HCT116 (cell line): Measurements from ENCODE around the gene MTMR1. TPM values are rescaled to one million over a fixed set of nuclear protein-coding genes. Genes with fewer than 3 reads are reported as not detected.

Experiments
- ATAC-seq: fragments of 200-7000 bp; cut with Tn5 transposase; 2 replicates; pipeline ENCODE4 v1.9.1; 2020; ENCODE audit warnings: mild to moderate bottlenecking, moderate library complexity
- BruUV-seq: library from RNA; stranded (reverse); fragments of 400-500 nt; replicated peaks from 2 replicates; lab custom pipeline; 2021; lab: Mats Ljungman, UMichigan
- CTCF ChIA-PET: fragments of 300-600 bp; sonication (Branson Sonifier 250); formaldehyde crosslinking; loops from one replicate; lab custom pipeline; 2021; ENCODE audit warnings: antibody characterized with exemption; lab: Charles Lee
- POLR2A ChIA-PET: fragments of 300-600, 350-600 bp; sonication (Branson Sonifier 250); formaldehyde crosslinking; loops from one replicate; lab custom pipeline; 2021; ENCODE audit warnings: antibody characterized with exemption; lab: Charles Lee
- RAD21 ChIA-PET, 2 experiments: fragments of 300-600 bp; sonication (Branson Sonifier 250); formaldehyde crosslinking; loops; one replicate each; lab custom pipeline; 2023; ENCODE audit warnings: low total read pairs in 2 of 2; ENCODE audit not compliant: uncharacterized antibody in 2 of 2, unreplicated experiment in 2 of 2, low non-redundant PET in 1 of 2; lab: Charles Lee
- DNase-seq: peaks from one replicate; pipeline ENCODE4 v3.0.0-alpha.2; 2010; ENCODE audit warnings: low read depth, low spot score
- H2AFZ ChIP-seq: fragments of 200-600 bp; shearing (Covaris generic), sonication (generic); 2 replicates; pipeline ENCODE4 v1.6.1; 2017; ENCODE audit warnings: low read depth, mixed run types, mixed read lengths, antibody characterized with exemption, low read length; ENCODE audit not compliant: poor library complexity, severe bottlenecking
- H3K27ac ChIP-seq: 2 replicates; pipeline ENCODE4 v1.5.1; 2012; ENCODE audit warnings: low read depth, low read length
- H3K27me3 ChIP-seq: fragments of 200-600 bp; sonication (generic); 2 replicates; pipeline ENCODE4 v1.6.1; 2016; ENCODE audit warnings: mixed run types, low read length, mixed read lengths; ENCODE audit not compliant: insufficient read depth
- H3K36me3 ChIP-seq, 2 experiments: fragments of 200-500 bp in 1 of 2; fragments of 200-600 bp in 1 of 2; sonication (Bioruptor generic) in 1 of 2; sonication (generic) in 1 of 2; 2 replicates each; pipeline versions ENCODE4 v1.5.1 to v1.6.1; 2014 to 2016; ENCODE audit warnings: low read length in 2 of 2, inconsistent platforms in 1 of 2, mixed read lengths in 1 of 2, mixed run types in 1 of 2; ENCODE audit not compliant: insufficient read depth in 2 of 2, control insufficient read depth in 1 of 2
- H3K4me1 ChIP-seq, 2 experiments: fragments of 200-600 bp in 1 of 2; sonication (generic) in 1 of 2; 2 replicates each; pipeline versions ENCODE4 v1.5.1 to v1.6.1; 2012 to 2017; ENCODE audit warnings: low read length in 2 of 2, inconsistent platforms in 1 of 2, mild to moderate bottlenecking in 1 of 2, mixed read lengths in 1 of 2, mixed run types in 1 of 2, moderate library complexity in 1 of 2; ENCODE audit not compliant: insufficient read depth in 2 of 2, control insufficient read depth in 1 of 2
- H3K4me2 ChIP-seq: fragments of 200-600 bp; sonication (generic); 2 replicates; pipeline ENCODE4 v1.6.1; 2017; ENCODE audit warnings: mixed run types, low read length, mixed read lengths
- H3K4me3 ChIP-seq, 2 experiments: fragments of 200-600 bp in 1 of 2; sonication (generic) in 1 of 2; replicated peaks in 1 of 2; 2 replicates each; pipeline ENCODE4 v1.5.1; 2011 to 2016; ENCODE audit warnings: low read length in 2 of 2, control low read depth in 1 of 2, low read depth in 1 of 2, mild to moderate bottlenecking in 1 of 2, mixed read lengths in 1 of 2, mixed run types in 1 of 2
- H3K79me2 ChIP-seq: fragments of 200-600 bp; sonication (generic); 2 replicates; pipeline ENCODE4 v1.6.1; 2017; ENCODE audit warnings: mild to moderate bottlenecking, mixed run types, low read length, moderate library complexity, mixed read lengths; ENCODE audit not compliant: insufficient read depth
- H3K9ac ChIP-seq: fragments of 200-600 bp; sonication (generic); 2 replicates; pipeline ENCODE4 v1.6.1; 2016; ENCODE audit warnings: low read length, mixed read lengths
- H3K9me2 ChIP-seq: fragments of 200-600 bp; sonication (generic), shearing (Covaris generic); 2 replicates; pipeline ENCODE4 v1.6.1; 2017; ENCODE audit warnings: mixed run types, mild to moderate bottlenecking, moderate library complexity; ENCODE audit not compliant: insufficient read depth
- H3K9me3 ChIP-seq, 2 experiments: fragments of 200-500 bp in 1 of 2; fragments of 200-600 bp in 1 of 2; sonication (Bioruptor generic) in 1 of 2; sonication (generic) in 1 of 2; 2 replicates each; pipeline ENCODE4 v1.6.1; 2014 to 2017; ENCODE audit warnings: low read length in 2 of 2, mixed read lengths in 2 of 2, inconsistent platforms in 1 of 2, low read depth in 1 of 2, mild to moderate bottlenecking in 1 of 2, mixed run types in 1 of 2, moderate library complexity in 1 of 2; ENCODE audit not compliant: control insufficient read depth in 1 of 2, insufficient read depth in 1 of 2
- H4K20me1 ChIP-seq: fragments of 200-600 bp; sonication (generic), shearing (Covaris generic); 2 replicates; pipeline ENCODE4 v1.6.1; 2017; ENCODE audit warnings: mixed run types, mild to moderate bottlenecking, moderate library complexity; ENCODE audit not compliant: insufficient read depth
- CEBPB ChIP-seq: IDR thresholded peaks from 2 replicates; pipeline ENCODE4 v1.6.1; 2012; ENCODE audit warnings: low read depth
- EGR1 ChIP-seq: IDR thresholded peaks from 2 replicates; pipeline ENCODE4 v1.6.1; 2012; ENCODE audit warnings: low read depth
- EZH2 ChIP-seq: fragments of 200-600 bp; sonication (generic); IDR thresholded peaks from 2 replicates; pipeline ENCODE4 v1.6.1; 2017; ENCODE audit warnings: antibody characterized with exemption, mixed run types
- EZH2phosphoT487 ChIP-seq: fragments of 200-600 bp; IDR thresholded peaks from 2 replicates; pipeline ENCODE4 v1.6.1; 2018; ENCODE audit warnings: antibody characterized with exemption, borderline replicate concordance
- JUND ChIP-seq: IDR thresholded peaks from 2 replicates; pipeline ENCODE4 v1.6.1; 2012
- POLR2A ChIP-seq: IDR thresholded peaks from 2 replicates; pipeline ENCODE4 v1.7.0; 2011; ENCODE audit warnings: borderline replicate concordance; ENCODE audit not compliant: insufficient read depth, insufficient read length; ENCODE audit errors: extremely low read depth
- POLR2AphosphoS5 ChIP-seq: IDR thresholded peaks from 2 replicates; pipeline ENCODE4 v1.6.1; 2011; ENCODE audit warnings: mild to moderate bottlenecking, low read depth, low read length, moderate library complexity
- RAD21 ChIP-seq: IDR thresholded peaks from 2 replicates; pipeline ENCODE4 v1.6.1; 2012; ENCODE audit warnings: low read depth, mild to moderate bottlenecking
- SIN3A ChIP-seq: IDR thresholded peaks from 2 replicates; pipeline ENCODE4 v1.6.1; 2012; ENCODE audit warnings: low read depth
- SP1 ChIP-seq: IDR thresholded peaks from 2 replicates; pipeline ENCODE4 v1.6.1; 2012; ENCODE audit warnings: low read depth
- SRF ChIP-seq: IDR thresholded peaks from 2 replicates; pipeline ENCODE4 v1.6.1; 2012; ENCODE audit warnings: low read depth
- TCF7L2 ChIP-seq: IDR thresholded peaks from 2 replicates; pipeline ENCODE4 v1.7.0; 2011; ENCODE audit warnings: borderline replicate concordance, inconsistent platforms; ENCODE audit not compliant: insufficient read depth, insufficient read length; ENCODE audit errors: extremely low read depth
- YY1 ChIP-seq: IDR thresholded peaks from 2 replicates; pipeline ENCODE4 v1.6.1; 2011; ENCODE audit warnings: low read length, low read depth, moderate library complexity, mild to moderate bottlenecking; ENCODE audit not compliant: insufficient replicate concordance; ENCODE audit errors: extremely low read depth
- ZFX ChIP-seq: fragments of 450-650 bp; IDR thresholded peaks from 2 replicates; pipeline ENCODE4 v1.6.1; 2017
- ZNF274 ChIP-seq: fragments of 200-500 bp; sonication (Bioruptor generic); IDR thresholded peaks from 2 replicates; pipeline ENCODE4 v1.6.1; 2014; ENCODE audit warnings: mild to moderate bottlenecking, low read depth, low read length, inconsistent platforms
- intact Hi-C: fragments of 100-400 bp; cut with micrococcal nuclease; formaldehyde crosslinking; loops from 2 replicates; pipeline ENCODE4 v1.10.0; 2022
- total RNA-seq: library from RNA; stranded (reverse); gene quantifications from one replicate; pipeline ENCODE4 v1.2.1, GENCODE V29; 2021; ENCODE audit not compliant: unreplicated experiment
- TF ChIP-seq, protein P1 (sequence below): IDR thresholded peaks from 2 replicates; pipeline ENCODE4 v1.6.1; 2012
- TF ChIP-seq, protein P2 (sequence below), 3 experiments: fragments of 200-600 bp in 1 of 3; sonication (generic) in 1 of 3; IDR thresholded peaks in 2 of 3; conservative IDR thresholded peaks in 1 of 3; 2 replicates each; pipeline ENCODE4 v1.5.1; 2012 to 2017; ENCODE audit warnings: low read depth in 2 of 3, low read length in 2 of 3, antibody characterized with exemption in 1 of 3, borderline replicate concordance in 1 of 3, control low read depth in 1 of 3, mild to moderate bottlenecking in 1 of 3, mixed read lengths in 1 of 3, mixed run types in 1 of 3, moderate library complexity in 1 of 3; ENCODE audit not compliant: insufficient read depth in 1 of 3
- TF ChIP-seq, protein P3 (sequence below): IDR thresholded peaks from 2 replicates; pipeline ENCODE4 v1.6.1; 2011; ENCODE audit warnings: mild to moderate bottlenecking, low read length, moderate library complexity; ENCODE audit not compliant: insufficient replicate concordance; ENCODE audit errors: extremely low read depth

The MTMR1 gene
- total RNA-seq, 1 experiment from 2014 or later: 20.0 TPM

DNA sequence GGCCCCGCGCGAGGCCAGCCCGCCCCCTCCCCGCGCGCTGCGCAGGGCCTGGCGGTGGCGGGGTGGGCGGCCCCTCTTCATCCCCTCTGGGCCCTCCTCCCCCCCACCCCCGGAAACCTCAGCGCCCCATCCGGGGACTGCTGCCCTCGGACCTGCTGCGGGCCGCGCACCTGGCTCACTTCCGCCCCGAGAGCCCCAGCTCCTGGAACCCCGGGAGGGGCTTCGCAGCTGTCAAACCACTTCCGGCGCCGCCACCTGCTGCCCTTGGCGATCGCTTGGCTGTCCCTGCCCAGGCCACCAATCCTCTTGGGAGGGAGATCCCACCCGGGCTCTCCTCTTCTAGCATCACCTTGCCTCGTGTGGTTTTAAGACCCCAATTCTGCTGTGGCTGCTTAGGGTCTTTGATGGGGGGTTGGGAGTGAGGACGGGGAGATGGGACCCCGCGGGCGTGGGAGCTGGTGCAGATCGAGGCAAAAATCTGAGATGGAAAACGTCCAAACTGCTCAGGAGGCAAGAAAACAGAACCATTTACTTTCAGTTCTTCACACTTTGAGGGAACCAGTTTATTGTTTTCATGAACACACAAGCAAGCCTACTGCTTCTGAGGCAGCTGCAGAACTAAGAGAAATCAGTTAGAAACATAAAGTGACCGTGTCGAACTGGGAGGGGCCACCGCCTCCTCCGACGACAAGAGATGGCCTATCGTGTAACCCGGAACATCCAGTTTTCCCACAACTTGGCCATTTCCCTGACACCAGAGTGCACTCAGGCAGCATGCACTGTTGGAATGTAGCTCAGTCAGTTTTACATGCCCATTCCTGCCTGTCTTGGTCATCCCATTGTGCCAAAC is 754 bp downstream of the MTMR1 start (continued):
- TF ChIP-seq SP1 (no peak), EZH2phosphoT487 (no peak), ZNF274 (no peak), EZH2 (no peak), TCF7L2 (no peak), POLR2AphosphoS5 (no peak; the same call in 1 of the 2 replicates), CEBPB (no peak), POLR2A (no peak), SRF (no peak), SIN3A (peak; percentile 27; the same call in 1 of the 2 replicates), YY1 (no peak), JUND (no peak), EGR1 (no peak)
- TF ChIP-seq, protein P1, sequence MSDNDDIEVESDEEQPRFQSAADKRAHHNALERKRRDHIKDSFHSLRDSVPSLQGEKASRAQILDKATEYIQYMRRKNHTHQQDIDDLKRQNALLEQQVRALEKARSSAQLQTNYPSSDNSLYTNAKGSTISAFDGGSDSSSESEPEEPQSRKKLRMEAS: peak; percentile 30; the same call in 1 of the 2 replicates

DNA sequence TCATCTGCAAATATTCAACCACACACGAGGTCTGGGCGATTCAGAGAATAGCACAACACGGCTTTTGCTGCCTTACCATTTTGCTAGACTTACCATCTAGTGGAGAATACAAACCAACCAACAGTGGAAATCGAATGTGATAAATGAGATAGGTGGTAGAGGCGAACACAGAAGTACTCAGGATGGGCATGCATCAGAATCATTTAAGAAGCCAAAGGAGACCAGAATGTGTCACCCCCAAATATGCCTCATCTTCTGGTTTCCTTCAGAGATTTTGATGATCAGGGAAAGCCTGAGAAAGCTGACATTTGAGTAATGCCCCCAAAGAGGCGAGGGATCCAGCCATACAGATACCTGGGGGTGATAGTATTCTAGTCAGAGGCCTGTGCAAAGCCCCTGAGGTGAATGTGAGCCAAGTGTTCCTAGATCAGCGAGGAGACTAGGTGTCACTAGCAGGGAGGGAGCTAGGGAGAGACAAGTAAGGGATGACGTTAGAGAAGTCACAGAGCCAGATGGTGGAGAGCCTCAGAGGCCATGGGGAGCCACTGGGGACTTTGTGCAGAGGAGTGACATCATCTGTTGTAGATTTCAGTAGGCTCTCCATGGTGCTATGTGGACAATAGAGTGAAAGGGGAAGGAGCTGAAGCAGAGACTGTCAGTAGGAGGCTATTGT is 1.7 kb downstream of the MTMR1 start:
- Histone ChIP-seq H3K9me3 (no peaks in the 10 kb centered on the region; a peak in 1 of 4 replicates), H3K9me2 (no peaks in the 10 kb centered on the region), H4K20me1 (no peaks in the 10 kb centered on the region), H3K27me3 (no peaks in the 10 kb centered on the region), H3K4me3 (0 out of 4 replicates have a peak overlapping the region, but pooled peaks of 1 of the 2 experiments have one; percentile 70), H3K36me3 (no peaks in the 10 kb centered on the region), H3K4me2 (peak overlapping the region; percentile 85; the same call in 1 of the 2 replicates), H2AFZ (no peak overlapping the region), H3K4me1 (peaks cover 7 to 27% of the 10 kb centered on the region in 2 experiments; a peak in 3 of 4 replicates), H3K9ac (no peak overlapping the region), H3K79me2 (peaks cover 34% of the 10 kb centered on the region), H3K27ac (no peak overlapping the region)
- no TSS peak for BruUV-seq
- RAD21 ChIA-PET: no interaction called here
- DNase-seq (no peak), ATAC-seq (no peak)
- POLR2A ChIA-PET: interaction anchor here (0.7 kb wide), 2 partner anchors 8 to 575 kb away, joined by 3 read pairs; no protein-coding TSS in a partner anchor
- CTCF ChIA-PET: no interaction called here
- intact Hi-C loops: no loop called here
- TF ChIP-seq, protein P1: no peak
- TF ChIP-seq RAD21: no peak
- no peak for TF ChIP-seq EGR1
- no peak for TF ChIP-seq JUND
- TF ChIP-seq, protein P2, sequence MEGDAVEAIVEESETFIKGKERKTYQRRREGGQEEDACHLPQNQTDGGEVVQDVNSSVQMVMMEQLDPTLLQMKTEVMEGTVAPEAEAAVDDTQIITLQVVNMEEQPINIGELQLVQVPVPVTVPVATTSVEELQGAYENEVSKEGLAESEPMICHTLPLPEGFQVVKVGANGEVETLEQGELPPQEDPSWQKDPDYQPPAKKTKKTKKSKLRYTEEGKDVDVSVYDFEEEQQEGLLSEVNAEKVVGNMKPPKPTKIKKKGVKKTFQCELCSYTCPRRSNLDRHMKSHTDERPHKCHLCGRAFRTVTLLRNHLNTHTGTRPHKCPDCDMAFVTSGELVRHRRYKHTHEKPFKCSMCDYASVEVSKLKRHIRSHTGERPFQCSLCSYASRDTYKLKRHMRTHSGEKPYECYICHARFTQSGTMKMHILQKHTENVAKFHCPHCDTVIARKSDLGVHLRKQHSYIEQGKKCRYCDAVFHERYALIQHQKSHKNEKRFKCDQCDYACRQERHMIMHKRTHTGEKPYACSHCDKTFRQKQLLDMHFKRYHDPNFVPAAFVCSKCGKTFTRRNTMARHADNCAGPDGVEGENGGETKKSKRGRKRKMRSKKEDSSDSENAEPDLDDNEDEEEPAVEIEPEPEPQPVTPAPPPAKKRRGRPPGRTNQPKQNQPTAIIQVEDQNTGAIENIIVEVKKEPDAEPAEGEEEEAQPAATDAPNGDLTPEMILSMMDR (IDR thresholded peaks at IDR 0.05 in 2 of 3, conservative IDR thresholded peaks at IDR 0.05 in 1 of 3; ENCODE audit: borderline replicate concordance in 1 of 3, insufficient read depth in 1 of 3, low read depth in 2 of 3, low read length in 2 of 3): no peak
- no peak for TF ChIP-seq POLR2A
- no peak for TF ChIP-seq TCF7L2
- no peak for TF ChIP-seq ZFX
- TF ChIP-seq CEBPB: no peak
- no peak for TF ChIP-seq EZH2
- TF ChIP-seq, protein P3, sequence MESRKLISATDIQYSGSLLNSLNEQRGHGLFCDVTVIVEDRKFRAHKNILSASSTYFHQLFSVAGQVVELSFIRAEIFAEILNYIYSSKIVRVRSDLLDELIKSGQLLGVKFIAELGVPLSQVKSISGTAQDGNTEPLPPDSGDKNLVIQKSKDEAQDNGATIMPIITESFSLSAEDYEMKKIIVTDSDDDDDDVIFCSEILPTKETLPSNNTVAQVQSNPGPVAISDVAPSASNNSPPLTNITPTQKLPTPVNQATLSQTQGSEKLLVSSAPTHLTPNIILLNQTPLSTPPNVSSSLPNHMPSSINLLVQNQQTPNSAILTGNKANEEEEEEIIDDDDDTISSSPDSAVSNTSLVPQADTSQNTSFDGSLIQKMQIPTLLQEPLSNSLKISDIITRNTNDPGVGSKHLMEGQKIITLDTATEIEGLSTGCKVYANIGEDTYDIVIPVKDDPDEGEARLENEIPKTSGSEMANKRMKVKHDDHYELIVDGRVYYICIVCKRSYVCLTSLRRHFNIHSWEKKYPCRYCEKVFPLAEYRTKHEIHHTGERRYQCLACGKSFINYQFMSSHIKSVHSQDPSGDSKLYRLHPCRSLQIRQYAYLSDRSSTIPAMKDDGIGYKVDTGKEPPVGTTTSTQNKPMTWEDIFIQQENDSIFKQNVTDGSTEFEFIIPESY: no peak
